Sigmoid colon (tissue), 7 donors: ENCODE measurements around the gene SCAPER. TPM values are rescaled to one million over a fixed set of nuclear protein-coding genes. Genes with fewer than 3 reads are reported as not detected.

Source experiments
- DNase-seq: peaks from one replicate; pipeline ENCODE4 v3.0.0-alpha.2; 2019
- H3K27ac ChIP-seq, 4 donors: fragments of 200-600 bp; sonication (generic); one replicate each; pipeline ENCODE4 v1.5.1; 2016 to 2019; ENCODE audit warnings: mild to moderate bottlenecking in 1 of 4
- H3K27me3 ChIP-seq, 3 donors: fragments of 200-600 bp; sonication (generic); one replicate each; pipeline ENCODE4 v1.5.1; 2019; ENCODE audit warnings: mild to moderate bottlenecking in 1 of 3
- H3K36me3 ChIP-seq, 4 donors: fragments of 200-600 bp; sonication (generic); one replicate each; pipeline ENCODE4 v1.5.1; 2016 to 2019
- H3K4me1 ChIP-seq, 4 donors: fragments of 200-600 bp; sonication (generic); one replicate each; pipeline ENCODE4 v1.5.1; 2017 to 2019
- H3K4me3 ChIP-seq, 4 donors: fragments of 200-600 bp; sonication (generic); one replicate each; pipeline ENCODE4 v1.5.1; 2017 to 2019; ENCODE audit warnings: mild to moderate bottlenecking in 2 of 4, moderate library complexity in 1 of 4
- H3K9me3 ChIP-seq, 4 donors: fragments of 200-600 bp in 3 of 4; sonication (generic) in 3 of 4; one replicate each; pipeline versions ENCODE4 v1.5.1 to v1.6.1; 2013 to 2019
- CTCF ChIP-seq, 4 experiments: fragments of 450-650 bp in 3 of 4; fragments of 200-600 bp in 1 of 4; IDR thresholded peaks; one replicate each; pipeline ENCODE4 v1.5.1; 2016 to 2019; ENCODE audit warnings: antibody characterized with exemption in 4 of 4, mild to moderate bottlenecking in 3 of 4, moderate library complexity in 2 of 4
- EP300 ChIP-seq, 4 donors: sonication (generic); formaldehyde crosslinking; IDR thresholded peaks; one replicate each; pipeline ENCODE4 v1.6.1; 2017; ENCODE audit warnings: antibody characterized with exemption in 4 of 4
- POLR2A ChIP-seq, 2 donors: fragments of 450-650 bp; IDR thresholded peaks; one replicate each; pipeline ENCODE4 v1.6.1; 2016; ENCODE audit warnings: antibody characterized with exemption in 2 of 2, mild to moderate bottlenecking in 2 of 2, moderate library complexity in 2 of 2
- POLR2AphosphoS5 ChIP-seq, 4 donors: sonication (generic); formaldehyde crosslinking; IDR thresholded peaks; one replicate each; pipeline ENCODE4 v1.6.1; 2017; ENCODE audit warnings: antibody characterized with exemption in 4 of 4
- WGBS, 2 donors: extraction: QIAGEN DNeasy Blood & Tissue Kit; methylation state at CpG; one replicate each; pipeline ENCODE4 v1.1.7; 2013; 5-methylcytosine and 5-hydroxymethylcytosine counted together
- intact Hi-C: fragments of 100-400 bp; cut with DNase I; formaldehyde crosslinking; loops from one replicate; pipeline ENCODE4 v1.15.1; 2023
- polyA plus RNA-seq, 3 donors: library from polyadenylated mRNA; stranded (reverse); fragments of 200-250 nt; gene quantifications; one replicate each; pipeline ENCODE4 v1.2.3, GENCODE V29; 2013
- total RNA-seq, 4 donors: library from RNA; depleted of rRNA; stranded (reverse); fragments of >200 nt; gene quantifications; one replicate each; pipeline ENCODE4 v1.1.0, GENCODE V29; 2016
- donor health status: healthy with polysubstance abuse.
- donor health status: Bipolar disorder and iron deficiency.
- donor health status: healthy.

The SCAPER gene
- total and polyA plus RNA-seq, 7 donors: 5.3 to 40.7 (median 22.5) TPM

- no peak overlapping the region for H3K4me3 ChIP-seq
- no peak for DNase-seq
- H3K36me3 ChIP-seq: no peaks in the 10 kb centered on the region
- no peaks in the 10 kb centered on the region for H3K9me3 ChIP-seq
- peaks cover 0 to 20% (median 7%) of the 10 kb centered on the region in 3 donors for H3K27me3 ChIP-seq
- TF ChIP-seq POLR2AphosphoS5 (IDR thresholded peaks at IDR 0.05): no peak
- no peak for TF ChIP-seq CTCF (IDR thresholded peaks at IDR 0.05)
- no peak for TF ChIP-seq POLR2A (IDR thresholded peaks at IDR 0.05)
- WGBS, 2 donors: 85 to 86% methylated on average over 8 of the region's 8 CpGs
- H3K27ac ChIP-seq: no peak overlapping the region
- no peaks in the 10 kb centered on the region for H3K4me1 ChIP-seq
- intact Hi-C loops: no loop called here
Measured at GRCh38 chr15:76327191-76328105, 577.7 kb downstream of the SCAPER start.

- no peaks in the 10 kb centered on the region for H3K9me3 ChIP-seq
- TF ChIP-seq CTCF (IDR thresholded peaks at IDR 0.05): no peak
- TF ChIP-seq EP300 (IDR thresholded peaks at IDR 0.05): no peak
- TF ChIP-seq POLR2A (IDR thresholded peaks at IDR 0.05): no peak
- TF ChIP-seq POLR2AphosphoS5 (IDR thresholded peaks at IDR 0.05): no peak
- peaks cover 0 to 30% (median 14%) of the 10 kb centered on the region in 3 donors for H3K27me3 ChIP-seq
- H3K4me1 ChIP-seq: no peaks in the 10 kb centered on the region
- no peak for DNase-seq
- H3K27ac ChIP-seq: no peak overlapping the region
- no peaks in the 10 kb centered on the region for H3K36me3 ChIP-seq
- WGBS, 2 donors: 68 to 84% methylated on average over 2 of the region's 2 CpGs
- intact Hi-C loops: no loop called here
- H3K4me3 ChIP-seq: no peak overlapping the region
Measured at GRCh38 chr15:76325704-76326103, 579.4 kb downstream of the SCAPER start.

- no peaks in the 10 kb centered on the region for H3K36me3 ChIP-seq
- WGBS, 2 donors: 37 to 82% methylated on average over 3 of the region's 3 CpGs
- H3K9me3 ChIP-seq: no peaks in the 10 kb centered on the region
- no peak overlapping the region for H3K4me3 ChIP-seq
- H3K27ac ChIP-seq: no peak overlapping the region
- TF ChIP-seq POLR2AphosphoS5 (IDR thresholded peaks at IDR 0.05) (no peak), CTCF (IDR thresholded peaks at IDR 0.05) (no peak), POLR2A (IDR thresholded peaks at IDR 0.05) (no peak), EP300 (IDR thresholded peaks at IDR 0.05) (no peak)
- peaks cover 0 to 25% (median 14%) of the 10 kb centered on the region in 3 donors for H3K27me3 ChIP-seq
- intact Hi-C loops: no loop called here
- H3K4me1 ChIP-seq: no peaks in the 10 kb centered on the region
- no peak for DNase-seq
Measured at GRCh38 chr15:76324066-76324465, 581.1 kb downstream of the SCAPER start.

GRCh38 chr15:76321602-76322001 is 583.5 kb downstream of the SCAPER start:
- intact Hi-C loops: no loop called here
- no peak for TF ChIP-seq POLR2A (IDR thresholded peaks at IDR 0.05)
- TF ChIP-seq CTCF (IDR thresholded peaks at IDR 0.05): no peak
- TF ChIP-seq EP300 (IDR thresholded peaks at IDR 0.05): no peak
- TF ChIP-seq POLR2AphosphoS5 (IDR thresholded peaks at IDR 0.05): no peak

More at GRCh38 chr15:76321602-76322001, 583.5 kb downstream of the SCAPER start:
- no peak for DNase-seq
- peaks cover 0 to 25% (median 14%) of the 10 kb centered on the region in 3 donors for H3K27me3 ChIP-seq
- H3K9me3 ChIP-seq: no peaks in the 10 kb centered on the region
- H3K36me3 ChIP-seq: no peaks in the 10 kb centered on the region
- WGBS, 2 donors: 83 to 87% methylated on average over 5 of the region's 5 CpGs
- H3K4me3 ChIP-seq: no peak overlapping the region
- H3K27ac ChIP-seq: no peak overlapping the region
- H3K4me1 ChIP-seq: no peaks in the 10 kb centered on the region
